NCI-H146 treated with DMSO at 0.1 percent for 48 hours (cell line): ENCODE data around the gene TXNIP.
"Not testable (repeated sequence)": the region's sequence is repeated elsewhere in the genome, so short reads cannot be mapped to it uniquely, and the experiment has no call there.

ENCODE experiments used
- DNase-seq: peaks from one replicate; lab custom pipeline; 2025; ENCODE audit not compliant: unreplicated experiment; lab: John Stamatoyannopoulos, UW

The TXNIP gene

DNA sequence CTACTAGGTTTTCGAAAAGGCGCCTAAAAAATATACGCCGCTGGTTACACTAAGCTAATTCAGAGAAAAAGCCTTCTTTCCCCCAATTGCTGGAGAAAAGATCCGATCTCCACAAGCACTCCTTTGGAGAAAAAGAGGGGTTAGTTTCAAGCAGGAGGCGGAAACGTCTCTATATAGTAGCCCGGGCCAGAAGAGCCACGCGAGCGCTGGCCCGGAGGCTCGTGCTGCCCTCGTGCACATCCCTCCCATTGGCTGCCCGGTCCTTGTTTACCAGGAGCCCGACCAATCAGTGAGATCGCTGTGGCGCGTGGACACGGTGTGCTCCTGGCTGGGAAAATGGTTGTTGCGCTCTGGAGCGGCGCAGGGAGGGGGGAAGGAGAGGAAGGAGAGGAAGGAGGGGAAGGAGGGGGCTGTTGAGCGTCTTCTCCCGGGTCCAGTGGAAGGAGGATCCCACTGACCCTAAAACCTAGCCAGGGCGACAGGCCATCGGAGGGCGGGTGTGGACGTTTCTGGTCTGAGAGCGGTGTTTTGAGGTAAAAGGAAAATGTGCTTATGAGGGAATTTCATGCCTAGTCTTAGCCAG, at the start of gene TXNIP:
TXNIP (minus strand) TSS at position 147 of the 583 bp plus-strand sequence. CDS start 313 bp downstream, outside the sequence.
- peak; percentile 96 for DNase-seq

- peak; percentile 29 for DNase-seq
These were observed 43.4 kb upstream of the TXNIP start for GRCh38 chr1:146039844-146040194.

- peak; percentile 87 for DNase-seq
These were observed 40.7 kb upstream of the TXNIP start for GRCh38 chr1:146036965-146037646.

GRCh38 chr1:146036241-146036964, 40.0 kb upstream of the TXNIP start:
- peak; percentile 74 for DNase-seq

DNA sequence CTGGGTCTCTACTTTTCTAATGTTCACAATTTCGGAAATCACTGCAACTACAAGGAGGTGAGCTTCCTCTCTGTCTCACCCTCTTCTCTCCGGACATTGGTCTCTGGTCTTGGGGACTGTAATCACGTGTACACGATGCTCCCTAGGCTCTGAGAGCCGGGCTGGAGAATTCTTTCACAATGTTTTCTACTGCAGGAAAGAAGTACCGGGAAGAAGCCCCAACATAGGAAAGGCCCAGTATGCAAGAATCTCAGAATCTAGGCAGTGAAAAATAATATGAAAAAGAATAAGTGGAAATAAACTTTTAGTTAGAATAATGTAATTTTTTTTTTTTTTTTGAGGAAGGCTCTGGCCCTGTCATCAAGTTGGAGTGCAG, 38.7 kb upstream of the TXNIP start:
- peak; percentile 60 for DNase-seq

DNA sequence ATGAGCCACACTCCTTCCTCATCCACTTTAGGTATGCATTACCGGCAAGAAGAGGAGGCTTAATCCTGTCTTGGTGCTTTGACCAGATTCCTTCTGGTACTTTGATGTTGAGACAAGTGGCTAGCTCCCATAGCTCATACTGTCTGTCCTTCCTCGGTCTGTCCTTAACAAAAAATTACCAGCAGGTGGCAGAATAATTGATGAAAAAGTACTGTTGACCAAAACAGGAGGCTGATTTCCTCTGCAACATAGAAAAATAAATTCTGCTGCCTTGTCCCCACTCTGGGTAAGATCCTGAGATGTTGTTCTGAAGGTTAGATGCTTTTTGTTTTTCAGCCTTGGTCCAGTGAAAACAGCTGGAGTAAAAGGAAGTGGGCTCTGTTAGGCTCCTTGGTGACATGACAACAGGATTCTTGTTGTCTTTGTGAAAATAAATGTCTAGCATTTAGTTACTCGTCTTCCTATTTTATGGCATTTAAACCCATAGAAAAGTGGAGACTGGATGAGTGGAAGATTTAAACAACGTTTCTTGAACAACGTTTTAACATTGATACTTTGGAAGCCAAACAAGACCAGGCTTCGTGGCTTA, 36.3 kb upstream of the TXNIP start:
- peak; percentile 41 for DNase-seq

DNA sequence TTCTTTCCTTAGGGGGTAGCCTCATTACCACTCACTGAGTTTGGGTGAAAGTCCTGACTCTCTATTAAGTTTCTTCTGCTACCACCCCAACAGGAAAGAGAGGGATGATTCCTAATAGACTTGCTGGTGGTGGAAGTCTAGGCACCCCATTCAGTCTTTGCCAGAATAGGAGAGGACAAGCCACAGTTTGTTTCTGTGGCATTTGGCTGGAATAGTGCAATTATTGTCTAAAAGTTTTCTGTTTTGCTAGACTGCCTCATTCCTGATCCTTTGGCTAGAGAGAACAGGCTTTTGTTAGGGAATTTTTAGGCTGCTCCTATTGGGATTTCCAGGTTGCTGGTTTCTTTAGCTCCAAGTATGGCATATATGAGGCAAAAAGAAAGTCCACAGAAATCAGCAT, 35.1 kb upstream of the TXNIP start:
- DNase-seq, result no peak

DNA sequence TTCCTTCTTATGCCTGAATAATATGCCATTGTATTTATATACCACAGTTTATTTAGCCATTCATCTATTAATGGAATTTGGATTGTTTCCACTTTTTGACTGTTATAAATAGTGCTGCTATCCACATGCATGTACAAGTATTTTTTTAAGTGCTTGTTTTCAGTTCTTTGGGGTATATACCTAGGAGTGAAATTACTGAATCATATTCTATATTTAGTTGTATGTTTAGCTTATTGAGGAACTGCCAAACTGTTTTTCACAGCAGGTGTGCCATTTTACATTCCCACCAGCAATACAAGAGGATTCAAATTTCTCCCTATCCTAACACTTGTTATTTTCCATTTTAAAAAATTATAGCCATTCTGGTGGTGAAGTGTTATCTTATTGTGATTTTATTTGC, 32.7 kb upstream of the TXNIP start:
- DNase-seq, result no peak

GRCh38 chr1:146026650-146027049, 30.3 kb upstream of the TXNIP start:
- DNase-seq, result not testable (repeated sequence)

GRCh38 chr1:146025787-146026495, 29.6 kb upstream of the TXNIP start:
- not testable (repeated sequence) for DNase-seq

GRCh38 chr1:146022403-146023127, 26.2 kb upstream of the TXNIP start:
- DNase-seq, result no peak

DNA sequence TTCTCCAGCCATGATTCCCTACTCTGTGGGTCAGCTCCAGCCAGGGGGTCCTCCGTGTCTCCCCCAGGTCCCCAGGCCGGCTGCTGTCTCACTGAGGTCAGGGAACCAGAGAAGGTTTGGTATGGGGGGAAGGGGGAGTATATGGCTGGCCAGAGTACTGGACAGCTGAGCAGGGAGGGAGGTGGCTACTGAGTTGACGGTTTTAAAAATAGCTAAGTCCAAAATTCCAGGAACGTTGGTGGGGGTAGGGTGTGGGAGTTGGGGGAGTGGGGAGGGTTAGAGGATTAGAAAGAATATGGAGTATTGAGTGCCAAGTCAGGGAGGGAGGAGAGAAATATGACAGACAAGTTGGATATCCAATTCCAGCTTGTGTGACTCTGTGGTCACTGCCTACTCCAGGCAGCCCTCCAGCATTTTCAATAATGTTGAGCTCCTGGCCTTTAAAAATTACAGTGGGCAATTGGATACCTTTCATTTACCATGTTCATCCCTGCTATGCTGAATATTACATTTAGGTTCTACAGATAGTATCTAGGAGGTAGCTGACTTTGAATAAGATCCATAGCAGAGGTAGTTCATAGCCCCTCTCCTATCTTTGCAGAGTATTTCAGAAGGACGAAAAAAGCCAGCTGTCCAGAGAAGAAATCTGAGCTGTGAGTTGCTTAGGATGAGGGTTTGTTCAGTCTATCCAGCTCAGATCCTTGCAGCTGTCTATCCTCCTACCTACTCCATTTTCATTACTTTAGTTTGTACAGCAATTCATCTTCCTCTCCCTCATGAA, 25.4 kb upstream of the TXNIP start, which contains the start of gene HJV:
HJV (minus strand) TSS at position 114 of the 781 bp plus-strand sequence. CDS start 1,504 bp downstream, outside the sequence.
- DNase-seq, result no peak

DNA sequence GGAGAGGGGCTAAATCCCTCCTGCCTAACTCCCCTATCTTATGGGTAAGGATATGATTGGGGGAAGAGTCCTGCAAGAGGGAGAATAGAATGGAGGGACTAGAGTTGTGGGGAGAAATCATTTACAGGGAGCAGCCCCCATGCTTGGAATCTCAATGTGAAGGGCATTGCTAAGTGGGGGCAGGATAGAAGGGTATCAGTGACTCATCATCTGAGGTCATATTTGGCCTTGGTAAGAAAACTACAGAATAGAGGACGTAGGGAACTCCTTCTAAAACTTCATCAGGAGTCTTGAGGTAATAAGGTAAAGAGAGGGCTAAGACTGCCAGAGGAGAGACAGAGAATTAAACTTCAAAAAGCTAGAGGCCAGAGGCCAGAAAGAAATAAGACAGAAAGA, 24.7 kb upstream of the TXNIP start:
- DNase-seq, result no peak

DNA sequence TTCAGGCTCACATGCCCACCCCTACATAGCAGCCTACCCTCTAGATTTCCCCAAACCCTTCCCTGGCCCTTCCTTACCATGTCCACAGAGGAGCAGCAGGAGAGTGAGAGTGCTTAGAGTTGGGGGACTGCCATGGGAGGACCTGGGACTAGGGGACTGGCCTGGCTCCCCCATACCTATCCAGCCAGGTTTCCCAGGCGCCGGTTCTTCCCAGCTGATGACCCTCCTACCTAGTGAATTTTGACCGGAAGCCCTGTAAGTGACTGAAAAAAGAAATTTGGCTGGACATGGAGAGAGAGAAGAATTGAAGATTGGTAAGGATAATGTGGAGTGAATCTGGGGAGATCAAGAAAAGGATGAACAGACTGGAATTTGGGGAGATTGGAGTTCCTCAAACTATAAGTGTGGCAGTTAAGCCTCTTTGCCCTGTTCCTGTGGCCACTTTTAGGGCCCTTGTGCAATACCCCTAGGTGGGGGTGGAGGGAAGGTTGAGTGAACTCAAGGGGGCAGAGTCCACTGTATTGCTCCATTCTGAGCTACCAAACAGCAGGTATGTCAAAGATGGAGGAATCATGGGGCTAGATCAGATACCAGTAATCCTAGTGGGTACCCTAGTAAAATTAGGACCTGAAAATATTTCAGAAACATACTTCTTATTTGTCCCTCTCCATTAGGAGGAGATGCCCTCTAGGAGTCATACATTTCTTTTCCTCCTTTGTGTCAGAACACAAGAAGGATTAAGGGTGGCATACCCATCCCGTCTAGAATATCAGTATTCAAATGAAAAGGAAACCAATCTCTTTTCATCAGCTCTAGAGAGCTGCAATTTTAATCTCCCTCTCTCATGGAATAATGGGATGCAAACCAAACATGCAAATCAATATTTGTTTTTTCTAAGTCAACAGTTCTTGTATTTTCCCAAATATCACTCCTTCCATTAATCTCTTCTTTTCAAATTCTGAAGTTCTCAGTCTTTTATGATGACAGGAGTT, 24.0 kb upstream of the TXNIP start:
- no peak for DNase-seq

GRCh38 chr1:146019231-146020057, 23.1 kb upstream of the TXNIP start:
- DNase-seq, result no peak

GRCh38 chr1:146016891-146017290, 20.5 kb upstream of the TXNIP start:
- DNase-seq, result no peak

- DNase-seq, result no peak
These were observed 17.2 kb upstream of the TXNIP start for GRCh38 chr1:146013559-146013922.
